IMR-90 (cell line): ENCODE results near the gene OR51T1. TPM values are rescaled to one million over a fixed set of nuclear protein-coding genes. Genes with fewer than 3 reads are reported as not detected.

Source experiments
- ATAC-seq: fragments of 200-7000 bp; cut with Tn5 transposase; 2 replicates; pipeline ENCODE4 v1.9.1; 2020; ENCODE audit warnings: low read depth, mild to moderate bottlenecking, moderate library complexity
- BruUV-seq: library from RNA; stranded (reverse); fragments of 400-500 nt; replicated peaks from 2 replicates; lab custom pipeline; 2021; lab: Mats Ljungman, UMichigan
- CTCF ChIA-PET: fragments of 300-600 bp; formaldehyde crosslinking; extraction: SDS; loops from one replicate; lab custom pipeline; 2021; ENCODE audit warnings: antibody characterized with exemption; lab: Yijun Ruan, JAX
- POLR2A ChIA-PET: fragments of 300-600 bp; sonication (Branson Sonifier 250); formaldehyde crosslinking; loops from one replicate; lab custom pipeline; 2022; ENCODE audit warnings: antibody characterized with exemption; ENCODE audit not compliant: unreplicated experiment; lab: Charles Lee
- DNase-seq: peaks from one replicate; pipeline ENCODE4 v3.0.0; 2013
- H2AFZ ChIP-seq: replicated peaks from 2 replicates; pipeline ENCODE3; 2013; ENCODE audit warnings: low read length, mild to moderate bottlenecking; ENCODE audit not compliant: poor library complexity
- H2AK5ac ChIP-seq: 2 replicates; pipeline ENCODE4 v1.6.1; 2013; ENCODE audit warnings: low read depth, low read length, inconsistent platforms
- H2AK9ac ChIP-seq: replicated peaks from 2 replicates; pipeline ENCODE3; 2013; ENCODE audit warnings: mild to moderate bottlenecking, low read depth, low read length, moderate library complexity; ENCODE audit not compliant: poor library complexity
- H2BK120ac ChIP-seq: 2 replicates; pipeline ENCODE4 v1.6.1; 2013; ENCODE audit warnings: low read depth, low read length, inconsistent platforms
- H2BK15ac ChIP-seq: 3 replicates; pipeline ENCODE4 v1.6.1; 2013; ENCODE audit warnings: low read depth, low read length, inconsistent platforms
- H2BK20ac ChIP-seq: 2 replicates; pipeline ENCODE4 v1.6.1; 2013; ENCODE audit warnings: low read depth, mild to moderate bottlenecking, inconsistent platforms, low read length, moderate library complexity
- H2BK5ac ChIP-seq: 2 replicates; pipeline ENCODE4 v1.6.1; 2013; ENCODE audit warnings: mild to moderate bottlenecking, low read depth, low read length, inconsistent platforms; ENCODE audit not compliant: poor library complexity, severe bottlenecking
- H3K14ac ChIP-seq: replicated peaks from 2 replicates; pipeline ENCODE4 v1.6.1; 2013; ENCODE audit warnings: low read depth, low read length, inconsistent platforms
- H3K18ac ChIP-seq: 2 replicates; pipeline ENCODE4 v1.6.1; 2013; ENCODE audit warnings: low read depth, low read length, control low read depth
- H3K23ac ChIP-seq: 2 replicates; pipeline ENCODE4 v1.6.1; 2013; ENCODE audit warnings: low read depth, low read length, inconsistent platforms
- H3K27ac ChIP-seq: 2 replicates; pipeline ENCODE4 v1.5.1; 2013; ENCODE audit warnings: mild to moderate bottlenecking, control low read depth, low read length; ENCODE audit not compliant: insufficient read depth
- H3K27me3 ChIP-seq: 2 replicates; pipeline ENCODE4 v1.6.1; 2013; ENCODE audit warnings: low read length; ENCODE audit not compliant: control insufficient read depth, insufficient read depth
- H3K36me3 ChIP-seq: 2 replicates; pipeline ENCODE4 v1.6.1; 2013; ENCODE audit warnings: low read length, mixed read lengths; ENCODE audit not compliant: control insufficient read depth, insufficient read depth
- H3K4ac ChIP-seq: 2 replicates; pipeline ENCODE4 v1.6.1; 2013; ENCODE audit warnings: low read depth, low read length, inconsistent platforms
- H3K4me1 ChIP-seq: 2 replicates; pipeline ENCODE4 v1.6.1; 2013; ENCODE audit warnings: low read length, mixed read lengths; ENCODE audit not compliant: control insufficient read depth, insufficient read depth
- H3K4me2 ChIP-seq: 2 replicates; pipeline ENCODE4 v1.6.1; 2013; ENCODE audit warnings: low read depth, mild to moderate bottlenecking, control low read depth, low read length, moderate library complexity
- H3K4me3 ChIP-seq: 2 replicates; pipeline ENCODE4 v1.5.1; 2013; ENCODE audit warnings: low read depth, mild to moderate bottlenecking, control low read depth, low read length, moderate library complexity; ENCODE audit not compliant: insufficient read depth
- H3K56ac ChIP-seq: 2 replicates; pipeline ENCODE4 v1.6.1; 2013; ENCODE audit warnings: low read length, inconsistent platforms; ENCODE audit not compliant: insufficient read depth; ENCODE audit errors: extremely low read depth
- H3K79me1 ChIP-seq, 2 experiments: 2 replicates each; pipeline ENCODE4 v1.6.1; 2013; ENCODE audit warnings: low read length in 2 of 2, inconsistent platforms in 1 of 2, low read depth in 1 of 2
- H3K9ac ChIP-seq: 2 replicates; pipeline ENCODE4 v1.6.1; 2013; ENCODE audit warnings: low read depth, low read length, control low read depth
- H3K9me1 ChIP-seq: 2 replicates; pipeline ENCODE4 v1.6.1; 2013; ENCODE audit warnings: low read length, inconsistent platforms; ENCODE audit not compliant: insufficient read depth
- H3K9me3 ChIP-seq: 2 replicates; pipeline ENCODE4 v1.6.1; 2013; ENCODE audit warnings: low read length; ENCODE audit not compliant: control insufficient read depth, insufficient read depth
- H4K20me1 ChIP-seq: 2 replicates; pipeline ENCODE4 v1.6.1; 2013; ENCODE audit warnings: low read length, inconsistent platforms; ENCODE audit not compliant: insufficient read depth
- H4K5ac ChIP-seq: 2 replicates; pipeline ENCODE4 v1.6.1; 2013; ENCODE audit warnings: mild to moderate bottlenecking, low read depth, low read length, control low read depth
- H4K8ac ChIP-seq, 2 experiments: 2 replicates each; pipeline ENCODE4 v1.6.1; 2013; ENCODE audit warnings: low read depth in 2 of 2, low read length in 2 of 2, control low read depth in 1 of 2, inconsistent platforms in 1 of 2
- H4K91ac ChIP-seq: 2 replicates; pipeline ENCODE4 v1.6.1; 2013; ENCODE audit warnings: low read depth, low read length, inconsistent platforms; ENCODE audit not compliant: insufficient read depth
- BHLHE40 ChIP-seq: fragments of 150-350 bp; IDR thresholded peaks from 2 replicates; pipeline ENCODE4 v1.6.1; 2016; ENCODE audit warnings: mild to moderate bottlenecking, low read depth, low read length
- CEBPB ChIP-seq: IDR thresholded peaks from 2 replicates; pipeline ENCODE4 v1.6.1; 2012; ENCODE audit warnings: low read depth, low read length, improper control_type of control experiment
- CTCF ChIP-seq: conservative IDR thresholded peaks from 2 replicates; pipeline ENCODE4 v1.5.1; 2012; ENCODE audit warnings: mild to moderate bottlenecking, low read depth, low read length, improper control_type of control experiment
- ELK1 ChIP-seq: fragments of 150-350 bp; IDR thresholded peaks from 2 replicates; pipeline ENCODE4 v1.6.1; 2016; ENCODE audit warnings: low read depth, mild to moderate bottlenecking, low read length, moderate library complexity, borderline replicate concordance
- FOS ChIP-seq: fragments of 150-350 bp; IDR thresholded peaks from 2 replicates; pipeline ENCODE4 v1.6.1; 2016; ENCODE audit warnings: low read depth, low read length
- MAFK ChIP-seq: IDR thresholded peaks from 2 replicates; pipeline ENCODE4 v1.6.1; 2012; ENCODE audit warnings: low read depth, low read length, improper control_type of control experiment
- MAZ ChIP-seq: IDR thresholded peaks from 2 replicates; pipeline ENCODE4 v1.6.1; 2012; ENCODE audit warnings: low read depth, mild to moderate bottlenecking, low read length, improper control_type of control experiment, moderate library complexity, borderline replicate concordance
- MXI1 ChIP-seq: IDR thresholded peaks from 2 replicates; pipeline ENCODE4 v1.6.1; 2012; ENCODE audit warnings: low read depth, mild to moderate bottlenecking, low read length, moderate library complexity, borderline replicate concordance
- NFE2L2 ChIP-seq: fragments of 150-350 bp; IDR thresholded peaks from 2 replicates; pipeline ENCODE4 v1.6.1; 2016; ENCODE audit warnings: low read depth, mild to moderate bottlenecking, low read length
- POLR2A ChIP-seq: IDR thresholded peaks from 2 replicates; pipeline ENCODE4 v1.6.1; 2012; ENCODE audit warnings: mild to moderate bottlenecking, low read depth, low read length
- RAD21 ChIP-seq: IDR thresholded peaks from 2 replicates; pipeline ENCODE4 v1.6.1; 2012; ENCODE audit warnings: low read length, improper control_type of control experiment
- RCOR1 ChIP-seq: IDR thresholded peaks from 2 replicates; pipeline ENCODE4 v1.6.1; 2012; ENCODE audit warnings: mild to moderate bottlenecking, low read length, improper control_type of control experiment; ENCODE audit not compliant: insufficient replicate concordance
- RFX5 ChIP-seq: IDR thresholded peaks from 2 replicates; pipeline ENCODE4 v1.8.0; 2012; ENCODE audit warnings: low read depth, mild to moderate bottlenecking, low read length, moderate library complexity
- SMC3 ChIP-seq: fragments of 150-350 bp; IDR thresholded peaks from 2 replicates; pipeline ENCODE4 v1.6.1; 2016; ENCODE audit warnings: low read depth, mild to moderate bottlenecking, antibody characterized with exemption, low read length, moderate library complexity
- USF2 ChIP-seq: fragments of 150-350 bp; IDR thresholded peaks from 2 replicates; pipeline ENCODE4 v1.6.1; 2017; ENCODE audit warnings: mild to moderate bottlenecking, antibody characterized with exemption, low read length, low read depth
- dilution Hi-C: fragments of 300-500 bp; cut with HindIII; formaldehyde crosslinking; loops from one replicate; pipeline ENCODE4 v1.14.3; 2018; ENCODE audit warnings: low sequenced_read_pairs; ENCODE audit not compliant: unreplicated experiment
- in situ Hi-C: fragments of 300-500 bp; cut with MboI; formaldehyde crosslinking; loops from 3 replicates; pipeline ENCODE4 v1.14.3; 2019; ENCODE audit warnings: low sequenced_read_pairs, inconsistent platforms, mixed read lengths
- intact Hi-C: fragments of 100-400 bp; cut with micrococcal nuclease; formaldehyde crosslinking; loops from 2 replicates; pipeline ENCODE4 v1.10.0; 2022
- polyA plus RNA-seq, 3 experiments: library from polyadenylated mRNA; depleted of rRNA; stranded (reverse); fragments of >200 nt; gene quantifications; 2 replicates each; pipeline ENCODE4 v1.2.3, GENCODE V29; 2012; ENCODE audit warnings: low replicate concordance in 1 of 3
- total RNA-seq: library from RNA; depleted of rRNA; stranded (reverse); fragments of >200 nt; gene quantifications from 2 replicates; pipeline ENCODE4 v1.2.3, GENCODE V29; 2012

The OR51T1 gene
- total and polyA plus RNA-seq, 2 of the 4 experiments (the other 2 are of a cell fraction): not detected

GRCh38 chr11:4903484-4903883, 21.8 kb downstream of the OR51T1 start, which contains the start of gene OR51A7:
Gene OR51A7, plus strand, starts transcription at chr11:4903783. Its CDS starts 3,587 bp downstream, at chr11:4907370.
- H3K18ac ChIP-seq: no peak within 1 kb of the TSS
- no peaks in the 10 kb centered on the region for H3K9me1 ChIP-seq
- no peak within 1 kb of the TSS for H3K14ac ChIP-seq
- dilution Hi-C loops (no loop called here), in situ Hi-C loops (no loop called here), intact Hi-C loops (no loop called here)
- TF ChIP-seq FOS (no peak), USF2 (no peak), POLR2A (no peak), NFE2L2 (no peak), RCOR1 (no peak), MAZ (no peak), RAD21 (no peak), MAFK (no peak), RFX5 (no peak), BHLHE40 (no peak), MXI1 (no peak), ELK1 (no peak), CTCF (no peak), CEBPB (no peak), SMC3 (no peak)
- H3K79me1 ChIP-seq: no peaks in the 10 kb centered on the region
- no peak within 1 kb of the TSS for H3K4me3 ChIP-seq
- no peaks in the 10 kb centered on the region for H3K4me1 ChIP-seq
- H4K91ac ChIP-seq: no peak within 1 kb of the TSS
- ChIA-PET POLR2A (no interaction called here), CTCF (no interaction called here)
- ATAC-seq (no peak), DNase-seq (no peak)
- H2BK5ac ChIP-seq: no peak within 1 kb of the TSS
- no peak within 1 kb of the TSS for H2BK120ac ChIP-seq
- no peak within 1 kb of the TSS for H2AK9ac ChIP-seq
- H3K9me3 ChIP-seq: no peaks in the 10 kb centered on the region
- no peak within 1 kb of the TSS for H2AFZ ChIP-seq
- H3K27ac ChIP-seq: no peak within 1 kb of the TSS
- H3K56ac ChIP-seq: no peak within 1 kb of the TSS
- H4K5ac ChIP-seq: no peak within 1 kb of the TSS
- no peaks in the 10 kb centered on the region for H3K27me3 ChIP-seq
- no peak within 1 kb of the TSS for H3K4ac ChIP-seq
- no peak within 1 kb of the TSS for H2BK15ac ChIP-seq
- no peaks in the 10 kb centered on the region for H4K20me1 ChIP-seq
- no peaks in the 10 kb centered on the region for H3K36me3 ChIP-seq
- BruUV-seq: no TSS peak
- no peak within 1 kb of the TSS for H4K8ac ChIP-seq
- no peak within 1 kb of the TSS for H2AK5ac ChIP-seq
- H2BK20ac ChIP-seq: no peak within 1 kb of the TSS
- H3K23ac ChIP-seq: no peak within 1 kb of the TSS
- H3K9ac ChIP-seq: no peak within 1 kb of the TSS
- H3K4me2 ChIP-seq: no peak within 1 kb of the TSS
